Glutamatergic neuron (in vitro differentiated cells): ENCODE results near the gene CNOT6. TPM values are rescaled to one million over a fixed set of nuclear protein-coding genes. Genes with fewer than 3 reads are reported as not detected.

Experiments used
- DNase-seq: peaks from one replicate; pipeline ENCODE4 v3.0.0; 2022
- H3K27ac Mint-ChIP-seq: one replicate; pipeline ENCODE4 v1.8.0; 2020; ENCODE audit warnings: mild to moderate bottlenecking, mixed read lengths, inconsistent platforms; ENCODE audit not compliant: unreplicated experiment
- H3K27me3 Mint-ChIP-seq: one replicate; pipeline ENCODE4 v1.8.0; 2020; ENCODE audit warnings: mild to moderate bottlenecking, moderate library complexity, mixed read lengths, inconsistent platforms; ENCODE audit not compliant: unreplicated experiment
- H3K36me3 Mint-ChIP-seq: one replicate; pipeline ENCODE4 v1.8.0; 2020; ENCODE audit warnings: mild to moderate bottlenecking, mixed read lengths, inconsistent platforms; ENCODE audit not compliant: unreplicated experiment
- H3K4me1 Mint-ChIP-seq: one replicate; pipeline ENCODE4 v1.8.0; 2020; ENCODE audit warnings: mild to moderate bottlenecking, low read depth, mixed read lengths, inconsistent platforms; ENCODE audit not compliant: unreplicated experiment
- H3K4me3 Mint-ChIP-seq: one replicate; pipeline ENCODE4 v1.8.0; 2020; ENCODE audit warnings: mild to moderate bottlenecking, mixed read lengths, inconsistent platforms; ENCODE audit not compliant: unreplicated experiment
- H3K9me3 Mint-ChIP-seq: one replicate; pipeline ENCODE4 v1.8.0; 2020; ENCODE audit warnings: mild to moderate bottlenecking, moderate library complexity, mixed read lengths, inconsistent platforms; ENCODE audit not compliant: unreplicated experiment
- total RNA-seq: library from RNA; stranded (reverse); fragmentation: NEBNext Ultra II Directional; extraction: Animal tissue kit (Norgen Biotek cat#: 25700); gene quantifications from one replicate; pipeline ENCODE4 v1.2.1, GENCODE V29; 2021; ENCODE audit not compliant: unreplicated experiment
- TF ChIP-seq, protein P1 (sequence below): fragments of 200-600 bp; sonication (generic); IDR thresholded peaks from one replicate; pipeline ENCODE4 v1.5.0; 2021; ENCODE audit not compliant: partially characterized antibody, unreplicated experiment

Gene CNOT6
- total RNA-seq, 1 donor from 2014 or later = 62.0 TPM

DNA sequence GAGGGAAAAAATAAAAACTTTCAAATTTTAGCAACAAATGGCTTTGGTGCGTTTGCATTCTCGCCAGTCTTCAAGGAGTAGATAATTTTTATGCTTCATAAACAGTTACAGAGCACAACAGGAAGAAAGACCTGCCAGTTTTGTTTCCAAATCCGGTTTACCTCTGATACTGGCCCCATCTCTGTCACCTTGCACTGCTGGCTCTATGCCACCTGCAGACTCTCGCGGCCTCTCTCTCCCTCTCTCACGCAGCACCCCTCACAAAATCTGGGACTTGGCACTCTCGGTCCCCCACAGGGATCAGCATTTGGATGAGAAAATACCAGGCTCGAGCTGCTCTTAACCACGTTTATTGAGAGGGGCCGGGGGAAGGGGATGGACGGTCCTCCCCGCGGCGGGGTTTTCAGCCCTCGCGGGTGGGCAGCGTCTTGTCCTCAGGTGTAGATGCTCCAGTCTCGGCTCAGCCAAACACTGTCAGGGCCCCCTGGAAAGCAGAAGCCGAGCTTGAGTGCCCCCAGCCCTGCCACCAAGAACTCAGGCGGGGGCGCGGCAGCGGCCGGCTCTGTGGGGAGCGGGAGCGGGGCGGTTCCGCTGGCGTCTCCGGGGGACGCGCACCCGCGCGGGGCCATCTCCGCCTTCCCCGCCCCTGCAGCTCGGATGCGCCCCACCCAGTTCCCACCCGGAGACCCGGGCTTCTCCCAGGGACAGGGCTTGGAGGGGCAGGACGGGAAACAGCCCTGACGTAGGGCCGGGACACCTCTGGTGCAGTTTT is 95.8 kb downstream of the CNOT6 start:
- Mint-ChIP-seq H3K4me1 (no peaks in the 10 kb centered on the region), H3K36me3 (peaks cover 7% of the 10 kb centered on the region), H3K27ac (peak overlapping the region; percentile 12), H3K4me3 (peak overlapping the region; percentile 71), H3K27me3 (peaks cover 30% of the 10 kb centered on the region), H3K9me3 (peaks cover 2% of the 10 kb centered on the region)
- TF ChIP-seq, protein P1, sequence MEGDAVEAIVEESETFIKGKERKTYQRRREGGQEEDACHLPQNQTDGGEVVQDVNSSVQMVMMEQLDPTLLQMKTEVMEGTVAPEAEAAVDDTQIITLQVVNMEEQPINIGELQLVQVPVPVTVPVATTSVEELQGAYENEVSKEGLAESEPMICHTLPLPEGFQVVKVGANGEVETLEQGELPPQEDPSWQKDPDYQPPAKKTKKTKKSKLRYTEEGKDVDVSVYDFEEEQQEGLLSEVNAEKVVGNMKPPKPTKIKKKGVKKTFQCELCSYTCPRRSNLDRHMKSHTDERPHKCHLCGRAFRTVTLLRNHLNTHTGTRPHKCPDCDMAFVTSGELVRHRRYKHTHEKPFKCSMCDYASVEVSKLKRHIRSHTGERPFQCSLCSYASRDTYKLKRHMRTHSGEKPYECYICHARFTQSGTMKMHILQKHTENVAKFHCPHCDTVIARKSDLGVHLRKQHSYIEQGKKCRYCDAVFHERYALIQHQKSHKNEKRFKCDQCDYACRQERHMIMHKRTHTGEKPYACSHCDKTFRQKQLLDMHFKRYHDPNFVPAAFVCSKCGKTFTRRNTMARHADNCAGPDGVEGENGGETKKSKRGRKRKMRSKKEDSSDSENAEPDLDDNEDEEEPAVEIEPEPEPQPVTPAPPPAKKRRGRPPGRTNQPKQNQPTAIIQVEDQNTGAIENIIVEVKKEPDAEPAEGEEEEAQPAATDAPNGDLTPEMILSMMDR = no peak
- no peak for DNase-seq

DNA sequence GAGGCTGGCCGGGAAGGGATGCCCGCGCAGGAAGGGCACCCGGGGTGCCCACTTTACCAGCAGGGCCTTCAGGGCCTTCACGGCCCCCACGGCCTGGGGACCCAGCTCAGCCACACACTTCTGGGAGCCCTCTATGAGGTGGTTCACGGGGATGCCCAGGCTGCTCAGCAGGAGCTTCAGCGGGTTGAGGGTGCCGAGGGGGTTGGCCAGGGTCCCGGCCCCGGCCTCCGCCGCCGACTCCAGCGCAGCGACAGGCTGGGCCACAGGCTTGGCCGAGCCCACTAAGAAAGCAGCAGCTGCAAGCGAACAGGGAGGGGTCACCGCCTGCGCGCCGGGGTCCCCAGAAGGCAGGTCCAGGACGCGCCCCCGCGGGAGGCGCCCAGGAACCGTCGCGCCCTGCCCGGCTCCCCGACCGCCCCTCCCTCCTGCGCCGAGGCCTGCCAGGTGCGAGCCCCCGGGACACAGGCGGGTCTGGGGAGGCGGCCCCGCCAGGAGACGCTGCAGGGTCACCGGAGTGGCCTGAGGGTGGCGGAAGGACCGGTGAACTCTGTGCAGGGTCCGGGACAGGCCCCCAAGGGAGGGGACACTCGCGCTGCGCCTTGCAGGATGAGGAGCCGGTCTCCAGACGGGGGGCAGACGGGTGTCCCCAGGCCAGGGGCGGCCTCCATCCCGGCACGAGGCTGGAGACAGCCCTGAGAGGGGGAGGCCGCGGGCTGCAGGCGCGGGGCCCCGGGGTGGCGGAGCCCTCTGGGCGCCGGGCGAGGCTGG is 96.5 kb downstream of the CNOT6 start:
- Mint-ChIP-seq H3K36me3 (peaks cover 5% of the 10 kb centered on the region), H3K27ac (no peak overlapping the region), H3K9me3 (peaks cover 2% of the 10 kb centered on the region), H3K27me3 (peaks cover 30% of the 10 kb centered on the region), H3K4me3 (no peak overlapping the region), H3K4me1 (no peaks in the 10 kb centered on the region)
- TF ChIP-seq, protein P1 = peak; percentile 5
- DNase-seq = no peak

DNA sequence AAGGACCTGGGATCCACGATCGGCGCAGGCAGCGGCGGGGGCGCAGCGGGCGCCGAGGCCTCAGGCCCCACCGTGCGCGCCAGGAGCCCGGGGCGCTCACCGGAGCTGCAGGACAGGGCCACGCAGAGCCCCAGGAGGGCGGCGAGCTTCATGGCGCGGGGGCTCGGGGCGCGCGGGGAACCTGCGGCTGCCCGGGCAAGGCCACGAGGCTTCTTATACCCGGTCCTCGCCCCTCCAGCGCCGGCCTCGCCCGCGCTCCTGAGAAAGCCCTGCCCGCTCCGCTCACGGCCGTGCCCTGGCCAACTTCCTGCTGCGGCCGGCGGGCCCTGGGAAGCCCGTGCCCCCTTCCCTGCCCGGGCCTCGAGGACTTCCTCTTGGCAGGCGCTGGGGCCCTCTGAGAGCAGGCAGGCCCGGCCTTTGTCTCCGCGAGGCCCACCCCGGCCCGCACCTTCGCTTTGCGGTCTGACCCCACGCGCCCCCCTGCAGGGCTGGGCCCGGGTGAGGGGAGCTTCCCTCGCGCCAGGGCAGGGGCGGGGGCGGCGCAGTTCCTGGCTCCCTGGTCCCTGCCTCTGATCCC is 97.2 kb downstream of the CNOT6 start, which contains the start of gene SCGB3A1:
SCGB3A1 (minus strand) TSS at position 189 of the 577 bp plus-strand sequence; CDS start at position 152, 37 bp downstream.
- H3K9me3 Mint-ChIP-seq = peaks cover 2% of the 10 kb centered on the region
- peaks cover 29% of the 10 kb centered on the region for H3K27me3 Mint-ChIP-seq
- H3K36me3 Mint-ChIP-seq = peaks cover 3% of the 10 kb centered on the region
- no peaks in the 10 kb centered on the region for H3K4me1 Mint-ChIP-seq
- DNase-seq = no peak
- H3K4me3 Mint-ChIP-seq = peak within 1 kb of the TSS; percentile 79
- TF ChIP-seq, protein P1 = no peak
- H3K27ac Mint-ChIP-seq = peak within 1 kb of the TSS; percentile 14

DNA sequence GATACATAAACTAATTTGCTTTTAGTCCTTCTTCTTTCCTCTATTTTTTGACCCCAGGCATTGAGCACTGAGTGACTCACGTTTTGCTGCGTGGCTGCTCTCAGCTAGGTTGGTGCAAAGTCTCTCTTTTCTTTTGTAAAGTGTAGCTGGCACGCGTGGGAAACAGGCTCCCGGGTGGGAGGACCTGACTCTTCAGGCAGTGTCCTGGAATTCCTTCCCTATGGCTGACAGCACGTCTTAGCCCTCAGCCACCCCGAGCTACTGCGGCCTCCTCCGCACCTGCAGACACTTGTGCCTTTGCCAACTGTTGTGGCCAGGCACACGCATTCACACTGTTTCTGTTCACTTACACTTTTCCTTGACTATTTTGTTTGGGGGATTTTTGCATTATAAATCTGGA is 98.0 kb downstream of the CNOT6 start:
- Mint-ChIP-seq H3K27me3 (peaks cover 28% of the 10 kb centered on the region), H3K4me1 (no peaks in the 10 kb centered on the region), H3K27ac (peak overlapping the region; percentile 14)

More for the DNA sequence above, 98.0 kb downstream of the CNOT6 start:
- H3K4me3 Mint-ChIP-seq = peak overlapping the region; percentile 79
- TF ChIP-seq, protein P1 = no peak
- DNase-seq = no peak
- peaks cover 2% of the 10 kb centered on the region for H3K9me3 Mint-ChIP-seq
- H3K36me3 Mint-ChIP-seq = no peaks in the 10 kb centered on the region
